Endodermal cell (in vitro differentiated cells): ENCODE measurements around the gene DGKQ. TPM values are rescaled to one million over a fixed set of nuclear protein-coding genes. Genes with fewer than 3 reads are reported as not detected.

Experiments
- DNase-seq: peaks from one replicate; pipeline ENCODE4 v3.0.0-alpha.2; 2017
- H3K27ac ChIP-seq: 2 replicates; pipeline ENCODE4 v1.5.1; 2013; ENCODE audit warnings: mild to moderate bottlenecking, low read depth, low read length, moderate library complexity
- H3K27me3 ChIP-seq: 2 replicates; pipeline ENCODE4 v1.6.1; 2013; ENCODE audit warnings: mild to moderate bottlenecking, low read length, moderate library complexity; ENCODE audit not compliant: insufficient read depth, control insufficient read depth, poor library complexity, severe bottlenecking
- H3K36me3 ChIP-seq: 2 replicates; pipeline ENCODE4 v1.7.0; 2013; ENCODE audit warnings: mild to moderate bottlenecking, low read length, moderate library complexity; ENCODE audit not compliant: control insufficient read depth, insufficient read depth
- H3K4me1 ChIP-seq: one replicate; pipeline ENCODE4 v1.7.0; 2013; ENCODE audit warnings: low read length; ENCODE audit not compliant: control insufficient read depth, insufficient read depth
- H3K4me3 ChIP-seq: 2 replicates; pipeline ENCODE4 v1.5.1; 2013; ENCODE audit warnings: mild to moderate bottlenecking, low read length, moderate library complexity
- H3K9ac ChIP-seq: 2 replicates; pipeline ENCODE4 v1.6.1; 2013; ENCODE audit warnings: mild to moderate bottlenecking, low read length, moderate library complexity; ENCODE audit not compliant: poor library complexity, severe bottlenecking; ENCODE audit errors: extremely low read depth
- H3K9me3 ChIP-seq: 2 replicates; pipeline ENCODE4 v1.6.1; 2013; ENCODE audit warnings: mild to moderate bottlenecking, low read length, moderate library complexity; ENCODE audit not compliant: control insufficient read depth
- H3K27ac Mint-ChIP-seq: 2 replicates; pipeline ENCODE4 v1.8.0; 2020; ENCODE audit warnings: mixed read lengths
- H3K27me3 Mint-ChIP-seq: 2 replicates; pipeline ENCODE4 v1.8.0; 2021; ENCODE audit warnings: mild to moderate bottlenecking, mixed read lengths; ENCODE audit not compliant: insufficient read depth
- H3K36me3 Mint-ChIP-seq: 2 replicates; pipeline ENCODE4 v1.8.0; 2020; ENCODE audit warnings: low read depth, mixed read lengths
- H3K4me1 Mint-ChIP-seq: 2 replicates; pipeline ENCODE4 v1.8.0; 2020; ENCODE audit warnings: mixed read lengths
- H3K4me3 Mint-ChIP-seq: 2 replicates; pipeline ENCODE4 v1.8.0; 2020; ENCODE audit warnings: mild to moderate bottlenecking, moderate library complexity, mixed read lengths
- H3K9me3 Mint-ChIP-seq: 2 replicates; pipeline ENCODE4 v1.8.0; 2020; ENCODE audit warnings: mild to moderate bottlenecking, mixed read lengths
- whole genome bisulfite sequencing, 2 experiments: methylation state at CpG; one replicate each; pipeline versions ENCODE4 v1.1.5 to v1.1.7; 2013; ENCODE audit warnings: missing lambda C conversion rate in 2 of 2, mixed read lengths in 1 of 2; ENCODE audit not compliant: insufficient coverage in 1 of 2, insufficient read length in 1 of 2; 5-methylcytosine and 5-hydroxymethylcytosine counted together
- total RNA-seq, 2 donors: library from RNA; stranded (reverse); fragmentation: NEBNext Ultra II Directional in 1 of 2; extraction: Animal tissue kit (Norgen Biotek cat#: 25700) in 1 of 2; gene quantifications; 2 replicates in 1 of 2; 3 replicates in 1 of 2; pipeline ENCODE4 v1.2.1, GENCODE V29; 2021
- TF ChIP-seq, protein P1 (sequence below): fragments of 200-600 bp; sonication (generic); conservative IDR thresholded peaks from 2 replicates; pipeline ENCODE4 v1.5.0; 2021; ENCODE audit warnings: antibody characterized with exemption, mild to moderate bottlenecking

DGKQ gene
- total RNA-seq, 2 donors from 2014 or later = 26.3 to 31.1 TPM

DNA sequence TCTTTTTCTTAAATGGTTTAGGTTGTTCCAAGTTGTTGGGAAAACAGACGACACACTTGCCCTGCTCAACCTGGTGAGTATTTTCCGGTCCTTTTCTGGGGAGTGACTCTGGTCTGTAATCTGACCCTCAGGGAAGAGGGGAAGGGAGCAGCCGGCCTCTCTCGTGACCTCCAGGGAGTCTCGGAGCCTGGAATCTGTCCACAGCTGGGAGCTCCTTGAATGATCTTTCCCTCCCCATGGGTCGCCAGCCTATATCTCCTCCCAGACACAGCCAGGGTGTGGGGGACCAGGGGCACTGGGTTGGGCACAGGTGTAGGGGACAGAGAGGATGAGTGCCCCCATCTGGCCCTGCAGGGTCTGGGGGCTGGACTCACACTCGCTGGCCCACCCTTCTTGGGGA, 22.2 kb downstream of the DGKQ start:
- no peak overlapping the region for H3K27ac Mint-ChIP-seq
- no peaks in the 10 kb centered on the region for H3K9me3 ChIP-seq
- TF ChIP-seq, protein P1, sequence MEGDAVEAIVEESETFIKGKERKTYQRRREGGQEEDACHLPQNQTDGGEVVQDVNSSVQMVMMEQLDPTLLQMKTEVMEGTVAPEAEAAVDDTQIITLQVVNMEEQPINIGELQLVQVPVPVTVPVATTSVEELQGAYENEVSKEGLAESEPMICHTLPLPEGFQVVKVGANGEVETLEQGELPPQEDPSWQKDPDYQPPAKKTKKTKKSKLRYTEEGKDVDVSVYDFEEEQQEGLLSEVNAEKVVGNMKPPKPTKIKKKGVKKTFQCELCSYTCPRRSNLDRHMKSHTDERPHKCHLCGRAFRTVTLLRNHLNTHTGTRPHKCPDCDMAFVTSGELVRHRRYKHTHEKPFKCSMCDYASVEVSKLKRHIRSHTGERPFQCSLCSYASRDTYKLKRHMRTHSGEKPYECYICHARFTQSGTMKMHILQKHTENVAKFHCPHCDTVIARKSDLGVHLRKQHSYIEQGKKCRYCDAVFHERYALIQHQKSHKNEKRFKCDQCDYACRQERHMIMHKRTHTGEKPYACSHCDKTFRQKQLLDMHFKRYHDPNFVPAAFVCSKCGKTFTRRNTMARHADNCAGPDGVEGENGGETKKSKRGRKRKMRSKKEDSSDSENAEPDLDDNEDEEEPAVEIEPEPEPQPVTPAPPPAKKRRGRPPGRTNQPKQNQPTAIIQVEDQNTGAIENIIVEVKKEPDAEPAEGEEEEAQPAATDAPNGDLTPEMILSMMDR = no peak
- H3K4me1 Mint-ChIP-seq = peaks cover 11% of the 10 kb centered on the region
- H3K36me3 ChIP-seq = no peaks in the 10 kb centered on the region
- H3K4me3 ChIP-seq = no peak overlapping the region
- no peak overlapping the region for H3K27ac ChIP-seq
- peaks cover 9% of the 10 kb centered on the region for H3K36me3 Mint-ChIP-seq
- peak; percentile 48 for DNase-seq
- H3K9me3 Mint-ChIP-seq = no peaks in the 10 kb centered on the region
- H3K4me1 ChIP-seq = peaks cover under 1% of the 10 kb centered on the region
- no peaks in the 10 kb centered on the region for H3K27me3 ChIP-seq
- no peak overlapping the region for H3K9ac ChIP-seq
- 64 to 78% methylated on average over 3 to 7 of the region's 7 CpGs for WGBS, 2 experiments
- no peaks in the 10 kb centered on the region for H3K27me3 Mint-ChIP-seq
- no peak overlapping the region for H3K4me3 Mint-ChIP-seq

DNA sequence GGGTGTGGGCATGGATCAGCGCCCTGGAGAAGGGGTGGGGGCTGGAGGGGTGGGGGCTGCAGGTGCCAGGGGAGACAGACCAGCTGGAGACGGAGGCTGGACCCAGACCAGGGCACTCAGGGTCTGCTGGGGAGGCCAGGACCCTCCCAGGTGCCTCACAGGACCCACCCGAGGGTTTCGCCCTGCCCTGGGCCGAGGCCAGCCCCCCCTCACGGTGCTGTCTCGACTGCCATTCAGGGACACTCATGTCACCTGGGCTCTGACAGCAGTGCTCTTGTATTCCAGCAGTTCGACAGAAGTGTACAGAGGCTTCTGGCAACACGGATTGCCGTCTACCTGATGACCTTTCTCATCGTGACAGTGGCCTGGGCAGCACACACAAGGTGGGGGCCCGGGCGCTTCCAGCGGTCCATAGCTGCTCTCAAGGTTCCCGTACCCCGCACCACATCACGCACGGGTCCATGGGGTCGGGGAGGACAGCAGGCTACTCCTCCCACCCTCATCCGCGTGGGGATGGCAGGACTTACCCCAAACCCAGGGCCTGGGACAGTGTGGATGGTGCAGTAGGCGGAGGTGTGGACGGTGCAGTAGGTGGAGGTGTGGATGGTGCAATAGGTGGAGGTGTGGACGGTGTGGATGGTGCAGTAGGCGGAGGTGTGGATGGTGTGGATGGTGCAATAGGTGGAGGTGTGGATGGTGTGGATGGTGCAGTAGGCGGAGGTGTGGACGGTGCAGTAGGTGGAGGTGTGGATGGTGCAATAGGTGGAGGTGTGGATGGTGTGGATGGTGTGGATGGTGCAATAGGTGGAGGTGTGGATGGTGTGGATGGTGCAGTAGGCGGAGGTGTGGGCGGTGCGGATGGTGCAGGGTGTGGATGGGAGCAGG, 23.0 kb downstream of the DGKQ start:
- WGBS, 2 experiments = 94 to 96% methylated on average over 12 to 30 of the region's 30 CpGs
- Mint-ChIP-seq H3K36me3 (peaks cover 9% of the 10 kb centered on the region), H3K4me1 (peaks cover 19% of the 10 kb centered on the region), H3K27me3 (no peaks in the 10 kb centered on the region), H3K4me3 (no peak overlapping the region), H3K9me3 (no peaks in the 10 kb centered on the region), H3K27ac (no peak overlapping the region)
- DNase-seq = no peak
- no peaks in the 10 kb centered on the region for H3K9me3 ChIP-seq
- H3K27ac ChIP-seq = no peak overlapping the region
- H3K9ac ChIP-seq = no peak overlapping the region
- H3K27me3 ChIP-seq = no peaks in the 10 kb centered on the region
- peaks cover 9% of the 10 kb centered on the region for H3K4me1 ChIP-seq
- TF ChIP-seq, protein P1 = no peak
- no peaks in the 10 kb centered on the region for H3K36me3 ChIP-seq
- no peak overlapping the region for H3K4me3 ChIP-seq

DNA sequence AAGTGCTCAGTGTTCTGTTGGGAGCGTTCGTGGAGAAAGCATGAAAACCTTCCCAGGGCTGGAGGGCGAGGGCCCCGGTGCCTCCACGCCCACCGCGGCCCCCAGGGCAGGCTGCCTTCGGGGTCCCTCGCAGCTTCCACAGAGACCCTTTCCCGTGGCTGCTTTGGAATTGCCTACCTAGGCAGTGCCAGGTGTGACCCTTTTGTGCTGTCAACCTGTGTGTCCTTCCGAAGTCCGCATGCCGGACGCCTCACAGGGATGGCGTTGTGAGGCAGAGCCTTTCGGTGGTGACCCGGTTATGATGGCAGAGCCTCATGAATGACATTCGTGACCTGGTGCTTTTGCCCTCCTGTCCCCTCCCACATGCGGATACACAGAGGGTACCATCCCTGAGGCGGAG, 23.7 kb downstream of the DGKQ start:
- Histone ChIP-seq H3K27me3 (no peaks in the 10 kb centered on the region), H3K9me3 (no peaks in the 10 kb centered on the region), H3K9ac (no peak overlapping the region), H3K4me1 (peaks cover 9% of the 10 kb centered on the region), H3K27ac (no peak overlapping the region), H3K4me3 (no peak overlapping the region), H3K36me3 (no peaks in the 10 kb centered on the region)
- no peak overlapping the region for H3K27ac Mint-ChIP-seq
- no peak overlapping the region for H3K4me3 Mint-ChIP-seq
- WGBS, 2 experiments = 90 to 94% methylated on average over 13 to 20 of the region's 20 CpGs
- DNase-seq = peak; percentile 36
- peaks cover 26% of the 10 kb centered on the region for H3K4me1 Mint-ChIP-seq
- TF ChIP-seq, protein P1 = no peak
- H3K36me3 Mint-ChIP-seq = peaks cover 9% of the 10 kb centered on the region
- H3K9me3 Mint-ChIP-seq = no peaks in the 10 kb centered on the region
- no peaks in the 10 kb centered on the region for H3K27me3 Mint-ChIP-seq
